ENCODE data around the gene SNX19. TPM values are rescaled to one million over a fixed set of nuclear protein-coding genes. Genes with fewer than 3 reads are reported as not detected.

The SNX19 gene
- total RNA-seq, 1 donor from 2014 or later = 45.6 TPM

GRCh38 chr11:130827451-130828377, 88.6 kb downstream of the SNX19 start:
- no peak for TF ChIP-seq EZH2 (IDR thresholded peaks at IDR 0.05; ENCODE audit: insufficient read depth, low read length)
- TF ChIP-seq CTCF (IDR thresholded peaks at IDR 0.05; ENCODE audit: insufficient read depth, low read depth, low read length) = peak; percentile 49
- Histone ChIP-seq H4K20me1 (ENCODE audit: insufficient read depth, low read length) (no peaks in the 10 kb centered on the region), H3K4me3 (ENCODE audit: insufficient read depth, low read depth, low read length) (no peak overlapping the region), H3K27ac (ENCODE audit: low read depth, low read length) (peak overlapping the region; percentile 62), H3K79me2 (ENCODE audit: insufficient read depth, low read length) (no peaks in the 10 kb centered on the region), H3K36me3 (ENCODE audit: insufficient read depth, low read length) (no peaks in the 10 kb centered on the region), H3K27me3 (ENCODE audit: insufficient read depth, low read length) (no peaks in the 10 kb centered on the region), H3K4me2 (ENCODE audit: low read length) (peak overlapping the region; percentile 52), H3K9ac (ENCODE audit: low read length) (peak overlapping the region; percentile 69), H3K4me1 (ENCODE audit: insufficient read depth, low read length) (peaks cover 16% of the 10 kb centered on the region), H3K9me3 (ENCODE audit: insufficient read depth, low read depth, low read length) (no peaks in the 10 kb centered on the region), H2AFZ (ENCODE audit: low read depth, low read length) (peak overlapping the region; percentile 67)
- H3K9me3 Mint-ChIP-seq (ENCODE audit: unreplicated experiment) = peaks cover 2% of the 10 kb centered on the region
- peaks cover 26% of the 10 kb centered on the region for H3K27me3 Mint-ChIP-seq (ENCODE audit: low read depth, unreplicated experiment)
- H3K4me1 Mint-ChIP-seq (ENCODE audit: low read depth, unreplicated experiment) = peaks cover 11% of the 10 kb centered on the region
- H3K36me3 Mint-ChIP-seq (ENCODE audit: low read depth, unreplicated experiment) = peaks cover 2% of the 10 kb centered on the region
- peak; percentile 74 for DNase-seq (ENCODE audit: low read depth)
- FAIRE-seq = peak; percentile 80
- H3K27ac Mint-ChIP-seq (ENCODE audit: unreplicated experiment) = peak overlapping the region; percentile 93
- no peak overlapping the region for H3K4me3 Mint-ChIP-seq (ENCODE audit: unreplicated experiment)

- Histone ChIP-seq H3K4me1 (ENCODE audit: insufficient read depth, low read length) (peaks cover 9% of the 10 kb centered on the region), H2AFZ (ENCODE audit: low read depth, low read length) (peak overlapping the region; percentile 19), H3K27ac (ENCODE audit: low read depth, low read length) (no peak overlapping the region), H3K27me3 (ENCODE audit: insufficient read depth, low read length) (no peaks in the 10 kb centered on the region), H3K4me2 (ENCODE audit: low read length) (no peak overlapping the region), H3K9me3 (ENCODE audit: insufficient read depth, low read depth, low read length) (no peaks in the 10 kb centered on the region), H3K4me3 (ENCODE audit: insufficient read depth, low read depth, low read length) (no peak overlapping the region), H4K20me1 (ENCODE audit: insufficient read depth, low read length) (no peaks in the 10 kb centered on the region), H3K79me2 (ENCODE audit: insufficient read depth, low read length) (no peaks in the 10 kb centered on the region), H3K36me3 (ENCODE audit: insufficient read depth, low read length) (no peaks in the 10 kb centered on the region), H3K9ac (ENCODE audit: low read length) (no peak overlapping the region)
- Mint-ChIP-seq H3K27me3 (ENCODE audit: low read depth, unreplicated experiment) (peaks cover 24% of the 10 kb centered on the region), H3K36me3 (ENCODE audit: low read depth, unreplicated experiment) (peaks cover 2% of the 10 kb centered on the region), H3K27ac (ENCODE audit: unreplicated experiment) (peak overlapping the region; percentile 93), H3K4me1 (ENCODE audit: low read depth, unreplicated experiment) (peaks cover 11% of the 10 kb centered on the region), H3K9me3 (ENCODE audit: unreplicated experiment) (no peaks in the 10 kb centered on the region), H3K4me3 (ENCODE audit: unreplicated experiment) (no peak overlapping the region)
- FAIRE-seq (no peak), DNase-seq (ENCODE audit: low read depth) (no peak)
- no peak for TF ChIP-seq EZH2 (IDR thresholded peaks at IDR 0.05; ENCODE audit: insufficient read depth, low read length)
- TF ChIP-seq CTCF (IDR thresholded peaks at IDR 0.05; ENCODE audit: insufficient read depth, low read depth, low read length) = no peak
Observed at GRCh38 chr11:130826572-130826971, 89.7 kb downstream of the SNX19 start.

- no peaks in the 10 kb centered on the region for H3K9me3 Mint-ChIP-seq (ENCODE audit: unreplicated experiment)
- Histone ChIP-seq H3K4me2 (ENCODE audit: low read length) (no peak overlapping the region), H3K27ac (ENCODE audit: low read depth, low read length) (no peak overlapping the region), H3K4me1 (ENCODE audit: insufficient read depth, low read length) (peaks cover 9% of the 10 kb centered on the region), H3K36me3 (ENCODE audit: insufficient read depth, low read length) (no peaks in the 10 kb centered on the region), H3K9me3 (ENCODE audit: insufficient read depth, low read depth, low read length) (no peaks in the 10 kb centered on the region), H3K79me2 (ENCODE audit: insufficient read depth, low read length) (no peaks in the 10 kb centered on the region), H4K20me1 (ENCODE audit: insufficient read depth, low read length) (no peaks in the 10 kb centered on the region), H2AFZ (ENCODE audit: low read depth, low read length) (no peak overlapping the region), H3K4me3 (ENCODE audit: insufficient read depth, low read depth, low read length) (no peak overlapping the region), H3K9ac (ENCODE audit: low read length) (no peak overlapping the region), H3K27me3 (ENCODE audit: insufficient read depth, low read length) (no peaks in the 10 kb centered on the region)
- H3K36me3 Mint-ChIP-seq (ENCODE audit: low read depth, unreplicated experiment) = peaks cover 2% of the 10 kb centered on the region
- peaks cover 11% of the 10 kb centered on the region for H3K4me1 Mint-ChIP-seq (ENCODE audit: low read depth, unreplicated experiment)
- DNase-seq (ENCODE audit: low read depth) (no peak), FAIRE-seq (no peak)
- TF ChIP-seq EZH2 (IDR thresholded peaks at IDR 0.05; ENCODE audit: insufficient read depth, low read length) = no peak
- TF ChIP-seq CTCF (IDR thresholded peaks at IDR 0.05; ENCODE audit: insufficient read depth, low read depth, low read length) = no peak
- peaks cover 22% of the 10 kb centered on the region for H3K27me3 Mint-ChIP-seq (ENCODE audit: low read depth, unreplicated experiment)
- H3K4me3 Mint-ChIP-seq (ENCODE audit: unreplicated experiment) = no peak overlapping the region
- H3K27ac Mint-ChIP-seq (ENCODE audit: unreplicated experiment) = no peak overlapping the region
Observed at GRCh38 chr11:130825983-130826382, 90.3 kb downstream of the SNX19 start.

All from astrocyte (in vitro differentiated cells and primary cell).